Central memory CD4-positive, alpha-beta T cell (primary cell): Measurements from ENCODE around the gene RASSF3.
"Not testable (repeated sequence)": the region's sequence is repeated elsewhere in the genome, so short reads cannot be mapped to it uniquely, and the experiment has no call there.

Source experiments
- DNase-seq: peaks from one replicate; pipeline ENCODE4 v3.0.0; 2022

Gene RASSF3

GRCh38 chr12:64598831-64599230 is 11.5 kb upstream of the RASSF3 start:
- DNase-seq: peak; percentile 10

DNA sequence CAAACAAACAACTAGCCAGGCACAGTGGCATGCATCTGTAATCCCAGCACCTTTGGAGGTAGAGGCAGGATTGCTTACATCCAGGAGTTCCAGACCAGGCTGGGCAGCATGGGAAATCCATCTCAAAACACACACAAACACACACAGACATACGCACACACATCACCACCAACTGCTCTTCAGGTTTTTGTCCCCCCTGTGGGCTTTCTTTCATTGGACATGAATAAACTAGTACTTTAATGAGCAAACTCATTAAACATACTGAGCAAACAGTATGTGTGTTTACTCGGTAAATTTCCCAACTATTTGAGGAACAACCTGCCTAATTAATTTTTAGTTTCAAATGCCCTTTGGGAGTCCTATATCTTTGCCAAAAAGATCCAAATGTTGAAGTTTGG is 10.1 kb upstream of the RASSF3 start:
- DNase-seq: no peak

DNA sequence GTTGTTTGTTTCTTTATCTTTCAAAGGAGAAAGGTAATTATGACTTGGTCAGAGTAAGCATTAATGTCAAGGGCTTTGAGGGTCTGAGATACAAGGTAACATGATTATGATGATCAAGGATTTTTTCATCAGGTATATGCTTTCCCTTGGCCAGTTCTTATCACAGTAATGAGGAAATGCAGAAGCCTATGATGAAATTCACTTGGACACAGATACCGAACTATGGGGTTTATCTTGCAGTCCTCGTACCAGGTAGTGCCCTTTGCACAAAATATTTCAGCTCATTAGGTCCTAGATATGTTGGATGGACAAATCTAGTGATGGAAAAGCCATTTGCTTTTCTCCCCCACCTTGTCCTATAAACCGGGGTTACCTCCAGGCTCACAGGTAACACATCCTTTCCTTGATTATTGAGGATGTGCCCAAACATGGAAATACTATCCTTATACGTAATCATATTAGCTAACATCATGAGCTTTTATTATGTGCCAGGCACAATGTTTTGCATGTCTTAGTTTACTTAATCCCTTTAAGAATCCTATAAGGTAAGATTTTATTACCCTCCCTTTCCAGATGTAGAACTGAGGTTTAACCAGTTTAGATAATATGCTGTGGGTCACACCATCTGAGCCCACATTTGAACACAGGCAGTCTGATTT is 7.0 kb upstream of the RASSF3 start:
- no peak for DNase-seq

DNA sequence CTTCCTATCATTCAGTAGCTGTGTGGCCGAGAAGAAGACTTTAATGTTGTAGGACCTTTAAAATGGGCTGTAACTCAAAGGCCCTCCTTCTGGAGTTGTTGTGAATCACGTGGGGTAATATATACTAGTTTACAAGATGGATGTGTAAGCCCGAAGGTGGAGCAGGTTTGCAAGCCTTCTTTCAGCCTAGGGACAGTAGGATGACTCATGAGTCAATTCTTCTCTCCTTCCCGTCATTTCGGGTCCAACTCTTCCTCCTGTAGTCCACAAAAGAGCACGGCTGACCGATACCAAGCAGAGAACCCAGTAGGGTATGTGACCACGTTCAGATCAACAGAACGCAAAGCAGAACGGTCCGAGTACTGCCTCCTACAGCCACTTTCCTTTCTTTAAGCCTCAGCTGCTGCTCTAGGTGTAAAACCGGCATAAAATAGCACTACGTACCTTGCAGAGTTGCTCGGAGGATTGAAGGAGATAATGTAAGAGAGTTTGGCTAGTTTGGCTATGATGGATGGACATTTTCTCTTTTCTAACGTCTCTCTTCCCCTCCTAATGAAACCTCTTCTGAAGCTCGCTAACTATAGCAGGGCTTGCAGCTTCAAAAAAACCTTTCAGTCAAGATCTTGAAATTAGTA is 1.3 kb upstream of the RASSF3 start:
- DNase-seq: peak; percentile 52

GRCh38 chr12:64609536-64610078 is 688 bp upstream of the RASSF3 start:
- DNase-seq: peak; percentile 35

DNA sequence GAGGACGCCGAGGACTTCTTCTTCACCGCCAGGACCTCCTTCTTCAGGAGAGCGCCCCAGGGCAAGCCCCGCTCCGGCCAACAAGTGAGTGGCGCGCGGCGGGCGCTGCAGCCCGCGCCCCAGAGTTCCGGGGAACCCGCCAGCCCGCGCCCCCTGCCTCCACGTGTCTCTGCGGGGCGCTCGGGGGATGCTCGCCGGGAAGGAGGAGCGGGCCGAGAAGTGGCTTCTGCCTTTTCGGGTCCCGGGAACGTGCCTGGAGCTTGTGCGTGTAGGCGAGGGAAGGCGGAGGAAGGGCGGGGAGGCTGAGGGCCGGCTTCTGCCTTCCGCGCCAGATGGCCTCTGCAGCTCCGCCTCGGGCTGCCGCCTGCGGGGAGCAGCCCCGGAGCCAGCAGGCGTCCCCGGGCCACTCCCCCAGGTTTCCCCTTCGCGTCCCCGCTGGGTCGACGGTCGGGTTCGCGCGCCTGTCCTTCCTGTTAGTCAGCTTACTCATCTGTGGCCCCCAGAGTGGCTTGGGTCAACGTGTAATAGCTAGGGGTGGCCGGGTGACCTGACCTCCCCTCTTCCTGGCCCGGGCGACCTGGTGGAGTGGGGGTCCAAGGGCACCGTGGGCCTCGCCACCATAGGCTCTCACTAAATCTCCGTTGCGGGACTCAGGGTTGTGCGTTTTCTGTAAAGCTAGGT is 505 bp downstream of the RASSF3 start:
- DNase-seq: peak; percentile 58

DNA sequence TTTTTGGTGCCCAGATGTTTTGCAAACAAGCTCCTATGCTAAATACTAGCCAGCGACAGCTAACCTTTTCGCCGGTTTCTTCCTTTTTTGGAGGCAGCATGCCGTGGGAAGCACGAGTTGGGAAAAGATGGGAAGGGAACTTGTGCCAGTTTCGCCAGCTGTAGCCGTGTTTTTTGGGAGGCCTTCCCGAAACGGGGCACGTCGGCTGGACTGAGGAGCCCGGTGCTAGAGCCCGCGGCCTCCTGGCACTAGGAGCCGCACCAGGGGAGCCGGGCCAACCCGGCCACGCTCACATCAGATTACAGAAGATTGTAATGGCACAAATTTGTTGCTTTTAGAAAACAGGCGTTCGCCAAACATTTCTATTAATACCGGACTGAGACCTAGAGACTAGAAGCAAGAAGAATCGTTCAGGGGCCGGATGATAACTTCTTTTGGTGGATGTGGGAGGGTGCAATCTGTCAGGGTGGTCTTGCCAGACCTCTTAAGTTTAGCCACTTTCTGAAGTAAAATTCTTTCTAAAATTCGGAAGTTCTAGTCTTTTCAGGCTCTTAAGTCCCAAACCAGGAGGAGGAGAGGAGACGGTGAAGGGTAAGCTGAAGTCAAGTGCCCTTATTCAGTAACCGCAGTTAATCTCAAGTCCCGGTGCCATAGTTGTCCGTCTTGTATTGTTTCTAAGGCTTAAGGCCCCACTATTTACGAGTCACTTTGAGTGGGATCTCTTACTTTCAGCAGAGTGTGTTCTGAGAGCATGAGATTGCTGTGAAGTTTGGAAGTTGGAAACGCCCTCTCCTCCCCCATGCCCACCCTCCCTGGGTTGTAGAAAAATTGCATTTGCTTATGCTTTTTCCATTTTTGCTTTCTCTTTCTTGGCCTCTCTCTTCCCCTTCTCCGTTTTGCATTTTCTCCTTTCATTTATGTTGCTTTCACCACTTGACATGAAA is 1.3 kb downstream of the RASSF3 start:
- peak; percentile 21 for DNase-seq

DNA sequence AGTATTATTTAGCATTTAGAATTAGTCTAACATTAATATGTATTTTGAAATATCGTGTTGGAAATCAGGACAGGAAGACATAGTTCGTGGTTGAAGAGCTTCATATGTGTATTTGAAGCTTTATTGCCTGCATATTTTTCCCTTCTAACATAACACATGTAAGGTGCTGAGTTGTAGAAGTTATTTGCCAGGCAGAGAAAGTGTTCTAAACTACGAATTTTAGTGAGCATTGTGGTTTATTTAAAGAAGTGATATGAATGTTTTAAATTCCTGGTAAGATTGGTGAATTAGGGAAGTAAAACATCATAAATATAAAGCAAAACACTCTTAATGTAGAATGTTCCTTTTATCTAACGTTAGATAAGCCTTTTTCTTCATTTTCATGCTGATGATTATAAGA is 2.5 kb downstream of the RASSF3 start:
- DNase-seq: no peak

DNA sequence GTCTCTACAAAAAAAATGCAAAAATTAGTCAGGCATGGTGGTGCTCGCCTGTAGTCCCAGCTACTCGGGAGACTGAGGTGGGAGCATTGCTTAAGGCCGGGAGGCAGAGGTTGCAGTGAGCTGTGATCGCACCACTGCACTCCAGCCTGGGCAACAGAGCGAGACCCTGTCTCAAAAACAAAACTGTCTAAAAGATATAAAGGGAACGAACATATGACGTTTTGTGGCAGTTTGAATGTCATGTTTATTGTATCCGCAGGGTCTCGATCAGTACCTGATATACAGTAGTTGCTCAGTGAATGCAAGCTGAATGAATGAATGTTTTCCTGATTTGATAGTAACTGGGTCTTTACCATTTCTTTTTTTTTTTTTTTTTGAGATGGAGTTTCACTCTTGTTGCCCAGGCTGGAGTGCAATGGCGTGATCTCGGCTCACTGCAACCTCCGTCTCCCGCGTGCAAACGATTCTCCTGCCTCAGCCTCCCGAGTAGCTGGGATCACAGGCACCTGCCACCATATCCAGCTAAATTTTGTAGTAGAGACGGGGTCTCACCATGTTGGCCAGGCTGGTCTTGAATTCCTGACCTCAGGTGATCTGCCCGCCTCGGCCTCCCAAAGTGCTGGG is 3.6 kb downstream of the RASSF3 start:
- not testable (repeated sequence) for DNase-seq

DNA sequence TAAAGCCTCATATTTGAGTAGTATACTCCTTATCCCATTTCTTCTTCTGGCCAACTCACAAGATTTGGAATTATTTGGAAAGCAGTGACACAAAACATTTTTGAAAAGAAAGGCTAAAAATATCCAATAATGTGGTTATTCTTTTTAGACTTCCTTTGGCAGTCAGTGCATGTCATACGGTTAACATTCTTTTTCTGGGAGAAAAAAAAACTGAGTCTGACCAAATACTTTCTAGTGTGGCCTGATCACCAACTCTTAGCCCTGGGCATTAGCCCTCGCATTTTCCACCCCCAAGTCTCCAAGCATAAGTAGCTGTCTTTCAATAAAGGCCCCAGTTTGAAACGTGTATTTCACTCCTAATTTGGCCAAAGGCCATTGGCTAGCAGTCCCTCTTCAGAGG is 5.9 kb downstream of the RASSF3 start:
- no peak for DNase-seq

DNA sequence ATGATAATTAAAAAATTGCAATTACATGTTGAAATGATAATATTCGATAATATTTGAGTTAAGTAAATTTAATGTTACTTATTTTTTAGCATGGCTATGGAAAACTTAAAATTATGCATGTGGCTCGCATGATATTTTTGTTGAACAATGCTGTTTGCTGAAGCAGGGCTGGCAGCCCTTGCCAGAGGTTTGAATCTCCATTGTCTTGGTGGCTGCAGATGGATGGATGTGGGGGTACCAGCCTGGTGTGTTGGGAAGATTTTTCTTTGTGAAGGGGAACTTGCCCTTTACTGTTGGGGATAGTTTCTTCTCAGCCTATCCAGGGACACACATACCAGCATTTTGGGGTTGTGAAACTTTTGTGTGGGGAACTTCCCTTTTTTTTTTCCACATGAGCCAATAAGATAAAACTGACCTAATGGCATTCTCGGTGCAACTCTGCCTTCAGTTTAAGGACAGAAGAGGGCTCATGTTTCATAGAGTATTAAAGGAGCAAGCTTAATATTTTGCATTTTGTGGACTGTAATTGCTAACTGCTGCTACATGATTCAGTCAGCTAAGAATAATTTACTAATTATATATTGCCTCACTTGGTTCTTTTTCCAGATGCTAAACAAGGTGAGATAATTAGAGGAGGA is 8.8 kb downstream of the RASSF3 start:
- no peak for DNase-seq

DNA sequence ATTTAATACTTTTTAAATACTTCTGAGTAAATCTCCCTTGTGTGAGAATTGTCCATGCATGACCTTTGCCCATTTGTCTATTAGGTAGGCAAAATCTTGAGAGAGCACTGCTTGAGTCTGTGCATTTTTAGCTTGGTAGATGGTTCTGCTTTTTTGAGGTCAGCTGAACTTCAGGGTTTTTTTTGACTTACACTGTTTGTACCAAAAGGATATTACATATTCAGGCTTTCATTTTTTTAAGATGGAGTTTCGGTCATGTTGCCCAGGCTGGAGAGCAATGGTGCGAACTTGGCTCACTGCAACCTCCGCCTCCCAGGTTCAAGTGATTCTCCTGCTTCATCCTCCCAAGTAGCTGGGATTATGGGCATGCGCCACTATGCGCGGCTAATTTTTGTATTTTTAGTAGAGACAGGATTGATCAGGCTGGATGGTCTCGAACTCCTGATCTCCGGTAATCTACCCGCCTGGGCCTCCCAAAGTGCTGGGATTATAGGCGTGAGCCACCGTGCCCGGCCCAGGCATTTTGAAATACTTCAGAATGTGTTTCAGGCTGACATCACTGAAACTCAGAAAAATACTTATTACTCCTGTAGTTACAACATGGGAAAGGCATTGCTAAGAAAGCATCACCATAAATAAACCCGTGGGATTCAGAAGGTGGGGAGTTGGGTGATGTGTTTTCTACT is 11.1 kb downstream of the RASSF3 start:
- DNase-seq: no peak

DNA sequence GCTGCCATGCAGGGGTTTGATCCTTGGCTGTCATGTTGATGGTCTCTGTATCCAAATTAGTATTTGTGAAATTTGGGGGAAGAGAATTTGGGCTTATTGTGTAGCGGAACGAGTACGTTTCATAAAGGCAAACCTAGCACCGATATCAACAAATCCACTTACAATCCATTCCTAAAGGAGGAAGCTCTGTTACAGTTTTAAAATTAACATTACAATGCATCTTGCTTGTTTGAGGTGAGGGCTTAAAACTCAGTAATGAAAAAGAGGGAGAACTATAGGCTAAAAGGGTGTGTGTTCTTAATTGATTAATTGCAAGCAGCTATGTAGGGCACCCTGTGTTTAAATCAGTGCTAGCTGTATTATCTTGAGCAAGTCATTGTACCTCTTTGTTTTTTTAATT is 13.7 kb downstream of the RASSF3 start:
- no peak for DNase-seq

DNA sequence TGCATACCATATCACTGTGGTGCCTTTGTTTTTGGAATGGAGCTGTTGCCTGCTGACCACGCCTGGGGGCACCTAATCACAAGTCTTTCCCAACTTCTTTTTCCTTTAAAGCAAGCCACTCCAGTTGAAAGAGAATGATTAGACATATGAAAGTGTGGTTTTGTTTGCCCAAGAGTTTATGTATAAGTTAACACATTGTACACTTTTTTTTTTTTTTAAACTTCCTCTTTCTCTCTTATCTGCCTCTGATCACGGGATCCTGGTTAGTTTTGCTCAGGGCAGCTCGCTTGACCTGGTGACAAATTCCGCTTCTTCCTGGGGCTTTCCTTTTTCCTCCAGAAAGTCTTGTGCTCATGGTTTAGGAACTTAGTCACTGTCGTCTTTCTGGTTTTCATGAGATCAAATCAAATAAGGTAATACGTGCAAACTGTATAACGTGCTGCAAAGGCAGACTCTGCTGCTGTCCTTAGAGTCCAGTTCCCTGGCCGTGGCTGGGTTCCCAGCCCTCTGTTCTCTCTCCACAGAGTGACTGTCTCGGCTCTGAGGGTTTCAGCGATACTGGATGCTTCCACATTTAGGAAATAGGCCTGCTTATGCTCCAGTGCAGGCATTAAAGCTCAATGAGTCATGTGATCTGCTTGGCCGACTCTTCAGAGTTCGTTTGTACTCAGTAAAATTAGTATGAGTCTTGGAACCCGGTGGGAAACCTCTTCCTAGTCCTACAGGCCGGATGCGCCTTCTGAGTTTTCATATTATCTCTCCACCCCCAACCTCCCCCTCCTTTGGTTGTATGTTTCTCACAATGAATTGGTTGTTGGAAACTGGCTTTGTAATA is 15.2 kb downstream of the RASSF3 start:
- DNase-seq: no peak

GRCh38 chr12:64626588-64626987 is 16.3 kb downstream of the RASSF3 start:
- DNase-seq: not testable (repeated sequence)

- no peak for DNase-seq
Observed at GRCh38 chr12:64627771-64628170, 17.5 kb downstream of the RASSF3 start.

DNA sequence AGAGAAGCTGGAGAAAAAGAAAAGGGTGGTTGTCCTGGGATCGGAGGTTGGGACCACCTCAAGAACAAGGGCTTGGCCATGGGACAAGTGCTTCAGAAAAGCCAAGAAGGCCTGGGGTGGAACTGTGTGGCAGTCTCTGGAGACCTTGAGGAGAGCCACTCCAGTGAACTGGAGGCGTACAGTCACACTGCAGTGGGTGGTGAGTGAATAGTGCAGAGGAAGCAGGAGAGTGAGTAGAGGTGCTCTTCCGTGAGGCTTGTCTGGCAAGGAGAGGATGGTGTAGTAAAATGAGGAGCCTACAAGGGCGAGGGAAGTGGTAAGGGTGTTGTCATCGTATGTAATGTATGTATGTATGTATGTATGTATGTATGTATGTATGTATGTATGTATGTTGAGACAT is 20.9 kb downstream of the RASSF3 start:
- no peak for DNase-seq

DNA sequence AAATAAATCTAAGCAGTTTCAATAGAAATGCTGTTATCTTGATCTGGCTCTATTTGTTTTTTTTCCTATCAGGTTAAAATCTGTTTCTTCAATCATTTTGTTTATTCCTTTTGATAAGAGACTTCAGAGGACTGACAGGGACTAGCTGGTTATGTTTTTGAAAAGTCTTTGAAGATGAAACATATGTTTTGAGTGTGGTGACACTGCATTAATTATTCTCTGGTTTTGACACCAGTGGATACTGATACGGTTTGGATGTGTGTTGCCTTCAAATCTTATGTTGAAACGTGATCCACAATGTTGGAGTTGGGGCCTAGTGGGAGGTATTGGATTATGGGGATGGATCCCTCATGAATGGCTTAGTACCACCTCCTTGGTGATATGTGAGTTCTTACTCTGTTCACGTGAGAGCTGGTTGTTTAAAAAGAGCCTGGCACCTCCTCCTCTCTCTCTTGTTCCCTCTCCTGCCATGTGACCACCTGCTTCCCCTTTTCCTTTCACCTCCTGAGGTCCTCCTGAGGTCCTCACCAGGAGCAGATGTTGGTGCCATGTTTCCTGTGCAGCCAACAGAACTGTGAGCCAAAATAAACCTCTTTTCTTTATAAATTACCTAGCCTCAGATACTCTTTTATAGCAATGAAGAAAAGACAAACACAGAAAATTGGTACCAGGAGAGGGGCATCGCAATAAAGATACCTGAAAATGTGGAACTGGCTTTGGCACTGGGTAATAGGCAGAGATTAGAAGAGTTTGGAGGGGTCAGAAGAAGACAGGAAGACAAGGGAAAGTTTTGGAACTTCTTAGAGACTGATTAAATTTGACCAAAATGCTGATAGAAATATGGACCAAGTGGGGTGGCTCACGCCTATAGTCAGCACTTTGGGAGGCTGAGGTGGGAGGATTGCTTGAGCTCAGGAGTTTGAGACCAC is 23.0 kb downstream of the RASSF3 start:
- DNase-seq: no peak

- DNase-seq: no peak
Observed at GRCh38 chr12:64633940-64634337, 23.6 kb downstream of the RASSF3 start.
